ENCODE data around the gene XXYLT1. TPM values are rescaled to one million over a fixed set of nuclear protein-coding genes. Genes with fewer than 3 reads are reported as not detected.

The XXYLT1 gene
- total and polyA plus RNA-seq, 2 of the 8 experiments (the other 6 are each of a cell fraction or from before 2014, with no cell fraction given), result 18.9 to 23.8 TPM

DNA sequence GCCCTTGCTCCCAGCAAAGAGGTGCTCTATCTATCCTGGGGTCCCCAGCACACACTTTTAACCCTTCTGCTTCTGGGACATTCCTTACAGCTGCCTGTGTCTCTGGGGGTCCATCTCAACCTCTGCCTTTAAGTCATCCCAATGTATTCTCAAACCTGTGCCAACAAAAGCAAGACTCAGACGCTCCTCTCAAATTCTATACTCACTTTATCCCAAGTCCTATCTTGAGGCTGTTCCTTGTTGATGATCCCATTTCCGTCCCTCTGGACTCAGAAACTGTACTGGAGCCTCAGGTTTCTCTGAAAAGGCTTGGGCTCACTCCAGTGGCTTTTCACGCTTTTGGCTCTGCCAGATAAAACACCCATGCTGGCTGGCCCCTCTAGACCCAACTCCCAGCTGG, 69.7 kb downstream of the XXYLT1 start:
- Histone ChIP-seq H2BK5ac (ENCODE audit: low read depth, low read length) (no peak overlapping the region), H3K9me3 (ENCODE audit: insufficient read depth in 2 of 2, low read depth in 1 of 2, low read length in 1 of 2) (no peaks in the 10 kb centered on the region), H3K14ac (ENCODE audit: insufficient read length) (no peak overlapping the region), H3K4ac (replicated peaks; ENCODE audit: insufficient read length, low read depth, low read length) (no peak overlapping the region), H4K5ac (ENCODE audit: insufficient read length, low read depth, low read length) (no peak overlapping the region), H3K36me3 (ENCODE audit: control insufficient read depth in 2 of 4, insufficient read depth in 4 of 4, low read length in 3 of 4) (no peaks in the 10 kb centered on the region), H3K18ac (ENCODE audit: extremely low read depth, low read length) (no peak overlapping the region), H4K20me1 (replicated peaks in 1 of 2; ENCODE audit: control insufficient read depth in 1 of 2, insufficient read depth in 2 of 2, low read length in 2 of 2) (peaks cover 2 to 4% of the 10 kb centered on the region in 2 experiments), H3K79me2 (ENCODE audit: control insufficient read depth in 1 of 2, insufficient read depth in 2 of 2, low read length in 2 of 2) (peaks cover 0 to 59% of the 10 kb centered on the region in 2 experiments; a peak in 3 of 4 replicates), H2AK5ac (ENCODE audit: low read depth, low read length) (no peak overlapping the region), H3K27ac (ENCODE audit: low read depth, low read length) (no peak overlapping the region), H3K23me2 (ENCODE audit: low read depth, low read length) (no peaks in the 10 kb centered on the region), H3K23ac (ENCODE audit: insufficient read length) (no peak overlapping the region), H3K4me2 (ENCODE audit: insufficient read depth in 1 of 2, low read depth in 2 of 2, low read length in 2 of 2) (no peak overlapping the region), H3K4me1 (replicated peaks in 1 of 4; ENCODE audit: control insufficient read depth in 3 of 4, insufficient read depth in 4 of 4, low read length in 3 of 4) (peaks cover under 1 to 4% (median 2%) of the 10 kb centered on the region in 4 experiments), H2AFZ (ENCODE audit: low read length) (no peak overlapping the region), H2BK20ac (ENCODE audit: low read length) (no peak overlapping the region), H3K9ac (replicated peaks in 1 of 4; ENCODE audit: extremely low read depth in 1 of 4, low read depth in 3 of 4, low read length in 3 of 4) (no peak overlapping the region), H2BK120ac (replicated peaks; ENCODE audit: low read depth, low read length) (no peak overlapping the region), H3K4me3 (ENCODE audit: extremely low read depth in 1 of 4, insufficient read depth in 2 of 4, low read depth in 3 of 4, low read length in 4 of 4) (no peak overlapping the region), H4K91ac (replicated peaks; ENCODE audit: insufficient read length, low read length) (no peak overlapping the region), H2BK15ac (ENCODE audit: low read length) (no peak overlapping the region), H3K56ac (replicated peaks; ENCODE audit: insufficient read length, low read depth, low read length) (no peak overlapping the region), H3K27me3 (replicated peaks in 1 of 4; ENCODE audit: control insufficient read depth in 3 of 4, extremely low read depth in 1 of 4, insufficient read depth in 3 of 4, low read length in 3 of 4) (no peaks in the 10 kb centered on the region), H4K8ac (ENCODE audit: extremely low read depth, insufficient read depth, low read length) (no peak overlapping the region), H3K79me1 (ENCODE audit: low read depth, low read length) (peaks cover 9% of the 10 kb centered on the region; the same call in 1 of the 2 replicates), H2BK12ac (ENCODE audit: low read depth, low read length) (no peak overlapping the region)
- FAIRE-seq (no peak), DNase-seq (ENCODE audit: low read depth in 1 of 2, low spot score in 2 of 2) (no peak)
- WGBS, 2 experiments (ENCODE audit: extremely low coverage in 1 of 2, insufficient coverage in 1 of 2, insufficient read length in 1 of 2, insufficient replicate concordance in 2 of 2, low coverage in 1 of 2, low lambda C conversion rate in 2 of 2, missing lambda C conversion rate in 1 of 2), result 91% methylated on average over 3 of the region's 3 CpGs; no CpG with 5 or more reads in 1 of the 2 experiments
- ChIA-PET POLR2A (ENCODE audit: partially characterized antibody) (no interaction called here), CTCF (ENCODE audit: partially characterized antibody) (interaction anchor here (1.1 to 1.8 kb wide), 4 partner anchors 9 to 31 kb away, joined by 3 to 6 read pairs (median 4); no protein-coding TSS in a partner anchor)
- TF ChIP-seq EGR1 (IDR thresholded peaks at IDR 0.05; ENCODE audit: borderline replicate concordance, low read depth, low read length) (no peak), CTCF (IDR thresholded peaks at IDR 0.05; ENCODE audit: control extremely low read depth in 1 of 3, insufficient read depth in 1 of 3, low read depth in 1 of 3, low read length in 3 of 3) (no peak), SP2 (IDR thresholded peaks at IDR 0.05; ENCODE audit: low read length) (no peak), CTBP2 (IDR thresholded peaks at IDR 0.05; ENCODE audit: borderline replicate concordance, insufficient read depth, insufficient read length, low read length) (no peak), TBP (IDR thresholded peaks at IDR 0.05; ENCODE audit: low read depth, low read length) (no peak), SRF (IDR thresholded peaks at IDR 0.05; ENCODE audit: low read depth, low read length) (no peak), KDM5A (IDR thresholded peaks at IDR 0.05; ENCODE audit: low read length) (no peak), TAF7 (optimal IDR thresholded peaks at IDR 0.05; ENCODE audit: borderline replicate concordance, low read depth, low read length) (no peak), EP300 (IDR thresholded peaks at IDR 0.05; ENCODE audit: borderline replicate concordance in 1 of 2, low read depth in 2 of 2, low read length in 2 of 2) (no peak)
- TF ChIP-seq, protein P1, sequence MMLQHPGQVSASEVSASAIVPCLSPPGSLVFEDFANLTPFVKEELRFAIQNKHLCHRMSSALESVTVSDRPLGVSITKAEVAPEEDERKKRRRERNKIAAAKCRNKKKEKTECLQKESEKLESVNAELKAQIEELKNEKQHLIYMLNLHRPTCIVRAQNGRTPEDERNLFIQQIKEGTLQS (IDR thresholded peaks at IDR 0.05; ENCODE audit: insufficient read depth, low read depth, low read length), result no peak
